ENCODE measurements around the gene ZNF552. TPM values are rescaled to one million over a fixed set of nuclear protein-coding genes. Genes with fewer than 3 reads are reported as not detected.
A peak's percentile ranks its signal among the peaks of the same experiment; 100 is the strongest.

The ZNF552 gene
- total and polyA plus RNA-seq, 2 of the 13 experiments (the other 11 are each of a cell fraction or from before 2014, with no cell fraction given): 8.1 to 16.6 TPM

DNA sequence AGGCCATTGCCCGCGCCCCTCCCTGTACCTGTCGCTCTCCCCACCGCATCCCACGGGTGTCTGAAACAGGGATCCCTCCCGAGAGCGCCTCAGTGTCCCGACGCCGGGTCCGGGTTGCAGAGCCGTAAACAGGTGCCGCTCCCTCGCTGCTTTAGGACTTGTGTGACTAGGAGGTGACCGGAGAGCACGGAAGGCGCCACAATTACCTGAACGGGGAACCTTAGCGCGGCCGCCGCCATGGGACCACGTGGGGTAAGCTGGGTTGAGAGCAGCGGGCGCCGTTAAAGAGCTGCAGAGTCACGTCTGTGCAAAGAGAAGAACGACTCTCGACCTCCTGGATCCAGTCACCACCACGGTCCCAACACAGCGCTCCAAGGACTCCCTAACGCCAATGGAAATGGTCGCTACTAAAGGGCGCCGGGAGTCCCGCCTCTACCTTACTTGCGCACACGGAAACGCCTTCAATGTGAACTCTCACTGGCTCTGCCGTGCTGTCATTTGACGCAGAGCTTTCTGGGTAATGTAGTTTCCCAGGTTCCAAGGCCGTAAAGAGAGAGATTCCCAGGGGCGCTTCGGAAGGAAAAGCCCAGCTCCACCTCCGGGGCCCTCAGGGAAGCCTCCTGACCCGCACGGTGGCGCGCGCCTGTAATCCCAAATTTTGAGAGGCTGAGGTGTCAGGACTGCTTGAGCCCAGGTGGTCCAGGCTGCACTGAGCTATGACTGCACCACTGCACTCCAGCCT is at the start of gene ZNF552 (continued):
- TF ChIP-seq ZNF615 (CRISPR knock-in tag; IDR thresholded peaks at IDR 0.05; ENCODE audit: borderline replicate concordance) (no peak), ZNF30 (CRISPR knock-in tag; IDR thresholded peaks at IDR 0.05) (no peak), ZNF563 (CRISPR knock-in tag; IDR thresholded peaks at IDR 0.05) (0 out of 2 replicates have a peak, but pooled peaks have one; percentile 18), ZNF660 (CRISPR knock-in tag; IDR thresholded peaks at IDR 0.05; ENCODE audit: borderline replicate concordance, low read depth) (no peak), FOXC1 (CRISPR knock-in tag; IDR thresholded peaks at IDR 0.05; ENCODE audit: borderline replicate concordance) (peak; percentile 42; the same call in 1 of the 2 replicates), HNRNPK (IDR thresholded peaks at IDR 0.05; ENCODE audit: low read depth, low read length, poor library complexity, severe bottlenecking) (no peak), ZNF737 (CRISPR knock-in tag; IDR thresholded peaks at IDR 0.05; ENCODE audit: borderline replicate concordance) (no peak), GZF1 (CRISPR knock-in tag; IDR thresholded peaks at IDR 0.05) (no peak), ZNF7 (CRISPR knock-in tag; IDR thresholded peaks at IDR 0.05) (no peak), KLF12 (CRISPR knock-in tag; IDR thresholded peaks at IDR 0.05; ENCODE audit: borderline replicate concordance) (no peak), KLF6 (CRISPR knock-in tag; IDR thresholded peaks at IDR 0.05) (peak; percentile 36; the same call in 1 of the 2 replicates)
- TF ChIP-seq, protein P1, sequence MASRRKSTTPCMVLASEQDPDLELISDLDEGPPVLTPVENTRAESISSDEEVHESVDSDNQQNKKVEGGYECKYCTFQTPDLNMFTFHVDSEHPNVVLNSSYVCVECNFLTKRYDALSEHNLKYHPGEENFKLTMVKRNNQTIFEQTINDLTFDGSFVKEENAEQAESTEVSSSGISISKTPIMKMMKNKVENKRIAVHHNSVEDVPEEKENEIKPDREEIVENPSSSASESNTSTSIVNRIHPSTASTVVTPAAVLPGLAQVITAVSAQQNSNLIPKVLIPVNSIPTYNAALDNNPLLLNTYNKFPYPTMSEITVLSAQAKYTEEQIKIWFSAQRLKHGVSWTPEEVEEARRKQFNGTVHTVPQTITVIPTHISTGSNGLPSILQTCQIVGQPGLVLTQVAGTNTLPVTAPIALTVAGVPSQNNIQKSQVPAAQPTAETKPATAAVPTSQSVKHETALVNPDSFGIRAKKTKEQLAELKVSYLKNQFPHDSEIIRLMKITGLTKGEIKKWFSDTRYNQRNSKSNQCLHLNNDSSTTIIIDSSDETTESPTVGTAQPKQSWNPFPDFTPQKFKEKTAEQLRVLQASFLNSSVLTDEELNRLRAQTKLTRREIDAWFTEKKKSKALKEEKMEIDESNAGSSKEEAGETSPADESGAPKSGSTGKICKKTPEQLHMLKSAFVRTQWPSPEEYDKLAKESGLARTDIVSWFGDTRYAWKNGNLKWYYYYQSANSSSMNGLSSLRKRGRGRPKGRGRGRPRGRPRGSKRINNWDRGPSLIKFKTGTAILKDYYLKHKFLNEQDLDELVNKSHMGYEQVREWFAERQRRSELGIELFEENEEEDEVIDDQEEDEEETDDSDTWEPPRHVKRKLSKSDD (CRISPR knock-in tag; IDR thresholded peaks at IDR 0.05; ENCODE audit: low read depth): peak; percentile 72; the same call in 1 of the 2 replicates
- TF ChIP-seq, protein P2, sequence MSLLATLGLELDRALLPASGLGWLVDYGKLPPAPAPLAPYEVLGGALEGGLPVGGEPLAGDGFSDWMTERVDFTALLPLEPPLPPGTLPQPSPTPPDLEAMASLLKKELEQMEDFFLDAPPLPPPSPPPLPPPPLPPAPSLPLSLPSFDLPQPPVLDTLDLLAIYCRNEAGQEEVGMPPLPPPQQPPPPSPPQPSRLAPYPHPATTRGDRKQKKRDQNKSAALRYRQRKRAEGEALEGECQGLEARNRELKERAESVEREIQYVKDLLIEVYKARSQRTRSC (CRISPR knock-in tag; IDR thresholded peaks at IDR 0.05; ENCODE audit: low read depth): no peak
- TF ChIP-seq, protein P3, sequence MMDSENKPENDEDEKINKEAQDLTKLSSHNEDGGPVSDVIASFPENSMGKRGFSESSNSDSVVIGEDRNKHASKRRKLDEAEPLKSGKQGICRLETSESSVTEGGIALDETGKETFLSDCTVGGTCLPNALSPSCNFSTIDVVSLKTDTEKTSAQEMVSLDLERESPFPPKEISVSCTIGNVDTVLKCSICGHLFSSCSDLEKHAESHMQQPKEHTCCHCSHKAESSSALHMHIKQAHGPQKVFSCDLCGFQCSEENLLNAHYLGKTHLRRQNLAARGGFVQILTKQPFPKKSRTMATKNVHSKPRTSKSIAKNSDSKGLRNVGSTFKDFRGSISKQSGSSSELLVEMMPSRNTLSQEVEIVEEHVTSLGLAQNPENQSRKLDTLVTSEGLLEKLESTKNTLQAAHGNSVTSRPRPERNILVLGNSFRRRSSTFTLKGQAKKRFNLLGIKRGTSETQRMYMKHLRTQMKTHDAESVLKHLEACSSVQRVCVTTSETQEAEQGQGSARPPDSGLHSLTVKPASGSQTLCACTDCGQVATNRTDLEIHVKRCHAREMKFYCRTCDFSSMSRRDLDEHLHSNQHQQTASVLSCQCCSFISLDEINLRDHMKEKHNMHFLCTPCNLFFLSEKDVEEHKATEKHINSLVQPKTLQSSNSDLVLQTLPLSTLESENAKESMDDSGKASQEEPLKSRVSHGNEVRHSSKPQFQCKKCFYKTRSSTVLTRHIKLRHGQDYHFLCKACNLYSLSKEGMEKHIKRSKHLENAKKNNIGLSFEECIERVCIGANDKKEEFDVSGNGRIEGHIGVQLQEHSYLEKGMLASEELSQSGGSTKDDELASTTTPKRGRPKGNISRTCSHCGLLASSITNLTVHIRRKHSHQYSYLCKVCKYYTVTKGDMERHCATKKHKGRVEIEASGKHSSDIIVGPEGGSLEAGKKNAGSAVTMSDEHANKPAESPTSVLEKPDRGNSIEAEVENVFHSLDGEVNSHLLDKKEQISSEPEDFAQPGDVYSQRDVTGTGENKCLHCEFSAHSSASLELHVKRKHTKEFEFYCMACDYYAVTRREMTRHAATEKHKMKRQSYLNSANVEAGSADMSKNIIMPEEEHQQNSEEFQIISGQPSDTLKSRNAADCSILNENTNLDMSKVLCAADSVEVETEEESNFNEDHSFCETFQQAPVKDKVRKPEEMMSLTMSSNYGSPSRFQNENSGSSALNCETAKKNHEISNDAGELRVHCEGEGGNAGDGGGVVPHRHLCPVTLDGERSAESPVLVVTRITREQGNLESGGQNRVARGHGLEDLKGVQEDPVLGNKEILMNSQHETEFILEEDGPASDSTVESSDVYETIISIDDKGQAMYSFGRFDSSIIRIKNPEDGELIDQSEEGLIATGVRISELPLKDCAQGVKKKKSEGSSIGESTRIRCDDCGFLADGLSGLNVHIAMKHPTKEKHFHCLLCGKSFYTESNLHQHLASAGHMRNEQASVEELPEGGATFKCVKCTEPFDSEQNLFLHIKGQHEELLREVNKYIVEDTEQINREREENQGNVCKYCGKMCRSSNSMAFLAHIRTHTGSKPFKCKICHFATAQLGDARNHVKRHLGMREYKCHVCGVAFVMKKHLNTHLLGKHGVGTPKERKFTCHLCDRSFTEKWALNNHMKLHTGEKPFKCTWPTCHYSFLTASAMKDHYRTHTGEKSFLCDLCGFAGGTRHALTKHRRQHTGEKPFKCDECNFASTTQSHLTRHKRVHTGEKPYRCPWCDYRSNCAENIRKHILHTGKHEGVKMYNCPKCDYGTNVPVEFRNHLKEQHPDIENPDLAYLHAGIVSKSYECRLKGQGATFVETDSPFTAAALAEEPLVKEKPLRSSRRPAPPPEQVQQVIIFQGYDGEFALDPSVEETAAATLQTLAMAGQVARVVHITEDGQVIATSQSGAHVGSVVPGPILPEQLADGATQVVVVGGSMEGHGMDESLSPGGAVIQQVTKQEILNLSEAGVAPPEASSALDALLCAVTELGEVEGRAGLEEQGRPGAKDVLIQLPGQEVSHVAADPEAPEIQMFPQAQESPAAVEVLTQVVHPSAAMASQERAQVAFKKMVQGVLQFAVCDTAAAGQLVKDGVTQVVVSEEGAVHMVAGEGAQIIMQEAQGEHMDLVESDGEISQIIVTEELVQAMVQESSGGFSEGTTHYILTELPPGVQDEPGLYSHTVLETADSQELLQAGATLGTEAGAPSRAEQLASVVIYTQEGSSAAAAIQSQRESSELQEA (CRISPR knock-in tag; IDR thresholded peaks at IDR 0.05; ENCODE audit: not compliant biosample characterization): no peak
- TF ChIP-seq, protein P4, sequence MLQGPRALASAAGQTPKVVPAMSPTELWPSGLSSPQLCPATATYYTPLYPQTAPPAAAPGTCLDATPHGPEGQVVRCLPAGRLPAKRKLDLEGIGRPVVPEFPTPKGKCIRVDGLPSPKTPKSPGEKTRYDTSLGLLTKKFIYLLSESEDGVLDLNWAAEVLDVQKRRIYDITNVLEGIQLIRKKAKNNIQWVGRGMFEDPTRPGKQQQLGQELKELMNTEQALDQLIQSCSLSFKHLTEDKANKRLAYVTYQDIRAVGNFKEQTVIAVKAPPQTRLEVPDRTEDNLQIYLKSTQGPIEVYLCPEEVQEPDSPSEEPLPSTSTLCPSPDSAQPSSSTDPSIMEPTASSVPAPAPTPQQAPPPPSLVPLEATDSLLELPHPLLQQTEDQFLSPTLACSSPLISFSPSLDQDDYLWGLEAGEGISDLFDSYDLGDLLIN (CRISPR knock-in tag; IDR thresholded peaks at IDR 0.05; ENCODE audit: borderline replicate concordance): 0 out of 2 replicates have a peak, but pooled peaks have one; percentile 64
